ENCODE data around the gene ADAM8.

The ADAM8 gene

DNA sequence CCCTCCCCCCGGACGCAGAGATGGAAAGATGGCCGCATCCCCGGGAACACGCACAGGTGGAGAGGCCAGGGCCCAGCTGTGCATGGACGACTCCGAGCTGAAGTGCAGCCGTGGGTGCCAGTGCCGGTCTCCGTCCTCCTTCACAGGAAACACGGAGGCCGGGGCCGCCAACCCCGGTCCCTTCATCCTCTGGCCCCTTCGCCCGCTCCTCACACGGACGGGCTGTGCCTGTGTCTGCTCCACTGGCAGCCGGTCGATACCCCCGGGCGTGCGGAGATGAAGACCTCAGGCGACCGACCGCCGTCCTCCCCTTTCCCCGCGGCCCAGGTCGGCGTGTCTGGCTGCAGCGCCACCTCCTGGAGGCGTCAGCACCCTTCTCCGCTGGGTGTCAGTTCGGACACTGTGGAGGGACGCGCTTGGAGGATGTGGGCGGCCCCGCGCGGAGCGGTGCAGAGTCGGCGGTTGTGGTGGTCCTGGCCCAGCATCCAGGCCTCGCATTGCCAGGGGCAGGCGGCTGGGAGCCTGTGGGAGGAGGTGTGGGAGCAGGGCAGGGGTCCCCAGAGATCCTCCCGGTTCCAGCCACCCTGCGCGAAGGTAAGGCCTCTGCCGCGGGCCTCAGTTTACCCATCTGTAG, 41.9 kb upstream of the ADAM8 start:
- TF ChIP-seq, protein P1, sequence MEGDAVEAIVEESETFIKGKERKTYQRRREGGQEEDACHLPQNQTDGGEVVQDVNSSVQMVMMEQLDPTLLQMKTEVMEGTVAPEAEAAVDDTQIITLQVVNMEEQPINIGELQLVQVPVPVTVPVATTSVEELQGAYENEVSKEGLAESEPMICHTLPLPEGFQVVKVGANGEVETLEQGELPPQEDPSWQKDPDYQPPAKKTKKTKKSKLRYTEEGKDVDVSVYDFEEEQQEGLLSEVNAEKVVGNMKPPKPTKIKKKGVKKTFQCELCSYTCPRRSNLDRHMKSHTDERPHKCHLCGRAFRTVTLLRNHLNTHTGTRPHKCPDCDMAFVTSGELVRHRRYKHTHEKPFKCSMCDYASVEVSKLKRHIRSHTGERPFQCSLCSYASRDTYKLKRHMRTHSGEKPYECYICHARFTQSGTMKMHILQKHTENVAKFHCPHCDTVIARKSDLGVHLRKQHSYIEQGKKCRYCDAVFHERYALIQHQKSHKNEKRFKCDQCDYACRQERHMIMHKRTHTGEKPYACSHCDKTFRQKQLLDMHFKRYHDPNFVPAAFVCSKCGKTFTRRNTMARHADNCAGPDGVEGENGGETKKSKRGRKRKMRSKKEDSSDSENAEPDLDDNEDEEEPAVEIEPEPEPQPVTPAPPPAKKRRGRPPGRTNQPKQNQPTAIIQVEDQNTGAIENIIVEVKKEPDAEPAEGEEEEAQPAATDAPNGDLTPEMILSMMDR (IDR thresholded peaks at IDR 0.05; ENCODE audit: low read depth, low read length): peak; percentile 81
- DNase-seq (ENCODE audit: low read depth in 2 of 2): peak; percentile 53 to 55
- peak overlapping the region; percentile 40 to 45 for H3K4me3 ChIP-seq (replicated peaks in 1 of 2; ENCODE audit: low read depth in 2 of 2, low read length in 2 of 2)

DNA sequence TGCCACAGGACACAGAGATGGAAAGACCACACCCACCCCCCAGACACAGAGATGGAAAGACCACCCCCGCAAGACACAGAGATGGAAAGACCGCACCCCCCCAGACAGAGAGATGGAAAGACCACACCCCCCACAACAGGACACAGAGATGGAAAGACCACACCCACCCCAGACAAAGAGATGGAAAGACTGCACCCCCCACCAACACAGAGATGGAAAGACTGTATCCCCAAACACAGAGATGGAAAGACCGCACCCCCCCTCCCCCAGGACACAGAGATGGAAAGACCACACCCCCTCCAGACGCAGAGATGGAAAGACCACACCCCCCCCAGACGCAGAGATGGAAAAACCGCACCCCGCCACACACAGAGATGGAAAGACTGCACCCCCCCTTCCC, 40.1 kb upstream of the ADAM8 start:
- H3K4me3 ChIP-seq (replicated peaks in 1 of 2; ENCODE audit: low read depth in 2 of 2, low read length in 2 of 2): no peak overlapping the region
- TF ChIP-seq, protein P1 (IDR thresholded peaks at IDR 0.05; ENCODE audit: low read depth, low read length): no peak
- DNase-seq (ENCODE audit: low read depth in 2 of 2): no peak

DNA sequence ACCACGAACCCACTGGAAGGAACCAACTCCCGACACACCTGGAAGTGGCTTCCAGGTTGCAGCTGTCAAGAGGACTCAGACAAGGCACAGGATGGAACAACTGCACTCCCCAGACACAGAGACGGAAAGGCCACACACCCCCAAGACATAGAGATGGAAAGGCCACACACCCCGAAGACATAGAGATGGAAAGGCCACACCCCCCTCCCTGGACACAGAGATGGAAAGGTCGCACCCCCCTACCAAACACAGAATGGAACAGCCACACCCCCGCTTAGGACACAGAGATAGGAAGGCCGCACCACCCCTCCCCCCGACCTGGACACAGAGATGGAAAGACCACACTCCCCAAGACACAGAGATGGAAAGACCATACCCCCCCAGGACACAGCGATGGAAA, 39.6 kb upstream of the ADAM8 start:
- TF ChIP-seq, protein P1 (IDR thresholded peaks at IDR 0.05; ENCODE audit: low read depth, low read length): no peak
- no peak for DNase-seq (ENCODE audit: low read depth in 2 of 2)
- no peak overlapping the region for H3K4me3 ChIP-seq (replicated peaks in 1 of 2; ENCODE audit: low read depth in 2 of 2, low read length in 2 of 2)

DNA sequence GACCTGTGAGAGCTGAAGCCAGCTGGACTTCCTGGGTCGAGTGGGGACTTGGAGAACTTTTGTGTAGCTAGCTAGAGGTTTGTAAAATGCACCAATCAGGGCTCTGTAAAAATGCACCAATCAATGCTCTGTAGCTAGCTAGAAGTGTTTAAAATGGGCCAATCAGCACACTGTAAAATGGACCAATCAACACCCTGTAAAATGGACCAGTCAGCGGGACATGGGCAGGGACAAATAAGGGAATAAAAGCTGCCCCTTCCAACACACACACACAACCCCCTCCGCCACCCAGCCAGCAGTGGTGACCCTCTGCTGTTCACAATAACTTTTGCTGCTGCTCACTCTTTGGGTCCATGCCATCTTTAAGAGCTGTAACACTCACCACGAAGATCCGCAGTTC, 39.2 kb upstream of the ADAM8 start:
- TF ChIP-seq, protein P1 (IDR thresholded peaks at IDR 0.05; ENCODE audit: low read depth, low read length): no peak
- H3K4me3 ChIP-seq (replicated peaks in 1 of 2; ENCODE audit: low read depth in 2 of 2, low read length in 2 of 2): no peak overlapping the region
- DNase-seq (ENCODE audit: low read depth in 2 of 2): peak in 1 of 2 donors; percentile 39

DNA sequence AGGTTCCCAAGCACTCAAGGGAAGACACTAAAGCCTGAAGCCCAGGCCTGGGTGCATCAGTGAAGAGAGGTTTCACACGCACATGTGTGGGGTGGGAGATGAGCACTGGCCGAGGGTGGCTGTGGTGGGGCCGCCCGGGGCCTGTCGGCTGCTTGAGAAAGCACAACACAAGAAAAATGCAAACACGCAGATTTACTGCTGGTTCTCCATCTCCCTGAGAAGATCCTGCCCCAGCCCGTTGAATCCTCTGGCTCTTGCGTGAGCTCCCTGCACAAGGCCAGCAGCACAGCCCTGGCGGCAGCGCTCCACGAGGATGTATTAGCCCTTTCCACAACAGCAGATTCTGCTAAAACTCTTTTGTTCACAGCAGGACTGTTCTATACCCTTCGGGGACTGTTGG, 38.2 kb upstream of the ADAM8 start:
- no peak overlapping the region for H3K4me3 ChIP-seq (replicated peaks in 1 of 2; ENCODE audit: low read depth in 2 of 2, low read length in 2 of 2)
- no peak for DNase-seq (ENCODE audit: low read depth in 2 of 2)
- TF ChIP-seq, protein P1 (IDR thresholded peaks at IDR 0.05; ENCODE audit: low read depth, low read length): no peak

DNA sequence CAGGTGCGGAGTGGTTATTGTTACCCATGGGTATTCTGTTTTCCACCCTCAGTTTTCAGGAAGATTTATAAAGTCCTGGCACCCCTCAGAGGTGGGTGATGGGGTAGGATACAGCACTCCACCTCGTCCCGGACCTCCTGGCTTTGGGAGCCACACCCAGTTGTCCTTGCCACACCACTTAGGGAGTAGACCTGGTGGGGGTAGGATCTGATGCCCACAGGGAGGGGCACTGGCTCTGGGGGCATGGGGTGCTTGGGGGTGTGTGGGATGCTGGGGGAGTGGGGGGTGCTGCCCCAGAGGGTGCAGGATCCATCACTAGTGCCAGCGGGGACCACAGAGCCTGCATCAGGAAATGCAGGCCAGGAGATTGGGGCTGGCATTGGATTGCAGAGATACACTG, 36.5 kb upstream of the ADAM8 start:
- DNase-seq (ENCODE audit: low read depth in 2 of 2): no peak
- no peak overlapping the region for H3K4me3 ChIP-seq (replicated peaks in 1 of 2; ENCODE audit: low read depth in 2 of 2, low read length in 2 of 2)
- TF ChIP-seq, protein P1 (IDR thresholded peaks at IDR 0.05; ENCODE audit: low read depth, low read length): no peak

DNA sequence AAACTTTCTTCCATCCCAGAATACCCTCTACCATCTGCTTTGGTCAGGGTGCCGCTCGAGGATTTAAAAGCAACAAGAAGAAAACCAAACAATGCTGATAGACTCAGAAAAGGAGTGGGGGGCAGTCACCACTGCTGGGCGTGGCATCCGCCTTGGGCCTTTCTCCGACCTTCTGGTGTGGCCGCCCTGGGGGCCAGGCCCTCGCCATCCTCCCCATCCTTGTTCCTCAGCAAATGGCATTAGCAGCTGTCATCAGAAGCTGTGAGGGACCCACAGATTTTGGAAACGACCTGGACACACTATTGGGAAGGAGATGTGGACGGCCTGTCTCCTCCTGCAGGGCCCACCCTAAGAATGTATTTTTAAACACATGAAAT, 36.1 kb upstream of the ADAM8 start:
- TF ChIP-seq, protein P1 (IDR thresholded peaks at IDR 0.05; ENCODE audit: low read depth, low read length): no peak
- H3K4me3 ChIP-seq (replicated peaks in 1 of 2; ENCODE audit: low read depth in 2 of 2, low read length in 2 of 2): no peak overlapping the region
- DNase-seq (ENCODE audit: low read depth in 2 of 2): no peak
